ENCODE measurements around the gene CPA4.

- TF ChIP-seq, protein P1, sequence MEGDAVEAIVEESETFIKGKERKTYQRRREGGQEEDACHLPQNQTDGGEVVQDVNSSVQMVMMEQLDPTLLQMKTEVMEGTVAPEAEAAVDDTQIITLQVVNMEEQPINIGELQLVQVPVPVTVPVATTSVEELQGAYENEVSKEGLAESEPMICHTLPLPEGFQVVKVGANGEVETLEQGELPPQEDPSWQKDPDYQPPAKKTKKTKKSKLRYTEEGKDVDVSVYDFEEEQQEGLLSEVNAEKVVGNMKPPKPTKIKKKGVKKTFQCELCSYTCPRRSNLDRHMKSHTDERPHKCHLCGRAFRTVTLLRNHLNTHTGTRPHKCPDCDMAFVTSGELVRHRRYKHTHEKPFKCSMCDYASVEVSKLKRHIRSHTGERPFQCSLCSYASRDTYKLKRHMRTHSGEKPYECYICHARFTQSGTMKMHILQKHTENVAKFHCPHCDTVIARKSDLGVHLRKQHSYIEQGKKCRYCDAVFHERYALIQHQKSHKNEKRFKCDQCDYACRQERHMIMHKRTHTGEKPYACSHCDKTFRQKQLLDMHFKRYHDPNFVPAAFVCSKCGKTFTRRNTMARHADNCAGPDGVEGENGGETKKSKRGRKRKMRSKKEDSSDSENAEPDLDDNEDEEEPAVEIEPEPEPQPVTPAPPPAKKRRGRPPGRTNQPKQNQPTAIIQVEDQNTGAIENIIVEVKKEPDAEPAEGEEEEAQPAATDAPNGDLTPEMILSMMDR (IDR thresholded peaks at IDR 0.05): no peak
- TF ChIP-seq ZFX (IDR thresholded peaks at IDR 0.05; ENCODE audit: borderline replicate concordance): no peak
Observed at GRCh38 chr7:130342701-130343380, 49.9 kb downstream of the CPA4 start.

Measured in 22Rv1 (cell line).